Measurements from ENCODE around the gene EEFSEC. TPM values are rescaled to one million over a fixed set of nuclear protein-coding genes. Genes with fewer than 3 reads are reported as not detected.

Gene EEFSEC
- total RNA-seq, 1 donor from 2014 or later: 24.6 TPM

DNA sequence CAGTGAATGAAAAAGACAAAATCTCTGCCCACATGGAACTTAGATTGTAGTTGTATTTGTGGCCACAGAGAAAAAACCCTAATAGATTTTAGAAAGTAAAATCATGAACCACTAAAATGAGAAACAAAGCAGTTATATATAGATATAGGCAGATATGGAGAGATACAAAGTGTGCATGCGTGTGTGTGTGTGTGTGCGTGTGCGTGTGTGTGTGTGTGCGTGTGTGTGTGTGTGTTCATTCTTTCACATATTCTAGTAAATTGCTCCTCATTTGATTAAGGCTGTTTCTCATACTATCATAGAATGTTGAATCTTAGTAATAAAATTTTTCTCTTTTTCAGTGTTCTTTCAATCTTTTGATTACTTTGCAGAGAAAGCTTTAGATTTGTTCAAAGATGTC lies 194.8 kb downstream of the EEFSEC start:
- Histone ChIP-seq H3K4me1 (peaks cover 17% of the 10 kb centered on the region), H3K27ac (no peak overlapping the region), H3K4me3 (no peak overlapping the region), H3K36me3 (no peaks in the 10 kb centered on the region), H3K27me3 (no peaks in the 10 kb centered on the region), H3K9me3 (no peaks in the 10 kb centered on the region)
- TF ChIP-seq POLR2A (IDR thresholded peaks at IDR 0.05) (no peak), POLR2AphosphoS5 (IDR thresholded peaks at IDR 0.05; ENCODE audit: insufficient read depth in 1 of 2, low read depth in 1 of 2) (no peak)
- TF ChIP-seq, protein P1, sequence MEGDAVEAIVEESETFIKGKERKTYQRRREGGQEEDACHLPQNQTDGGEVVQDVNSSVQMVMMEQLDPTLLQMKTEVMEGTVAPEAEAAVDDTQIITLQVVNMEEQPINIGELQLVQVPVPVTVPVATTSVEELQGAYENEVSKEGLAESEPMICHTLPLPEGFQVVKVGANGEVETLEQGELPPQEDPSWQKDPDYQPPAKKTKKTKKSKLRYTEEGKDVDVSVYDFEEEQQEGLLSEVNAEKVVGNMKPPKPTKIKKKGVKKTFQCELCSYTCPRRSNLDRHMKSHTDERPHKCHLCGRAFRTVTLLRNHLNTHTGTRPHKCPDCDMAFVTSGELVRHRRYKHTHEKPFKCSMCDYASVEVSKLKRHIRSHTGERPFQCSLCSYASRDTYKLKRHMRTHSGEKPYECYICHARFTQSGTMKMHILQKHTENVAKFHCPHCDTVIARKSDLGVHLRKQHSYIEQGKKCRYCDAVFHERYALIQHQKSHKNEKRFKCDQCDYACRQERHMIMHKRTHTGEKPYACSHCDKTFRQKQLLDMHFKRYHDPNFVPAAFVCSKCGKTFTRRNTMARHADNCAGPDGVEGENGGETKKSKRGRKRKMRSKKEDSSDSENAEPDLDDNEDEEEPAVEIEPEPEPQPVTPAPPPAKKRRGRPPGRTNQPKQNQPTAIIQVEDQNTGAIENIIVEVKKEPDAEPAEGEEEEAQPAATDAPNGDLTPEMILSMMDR (IDR thresholded peaks at IDR 0.05): no peak
- intact Hi-C loops (cut with DNase I): no loop called here
- DNase-seq (ENCODE audit: extremely low spot score in 2 of 2): no peak

DNA sequence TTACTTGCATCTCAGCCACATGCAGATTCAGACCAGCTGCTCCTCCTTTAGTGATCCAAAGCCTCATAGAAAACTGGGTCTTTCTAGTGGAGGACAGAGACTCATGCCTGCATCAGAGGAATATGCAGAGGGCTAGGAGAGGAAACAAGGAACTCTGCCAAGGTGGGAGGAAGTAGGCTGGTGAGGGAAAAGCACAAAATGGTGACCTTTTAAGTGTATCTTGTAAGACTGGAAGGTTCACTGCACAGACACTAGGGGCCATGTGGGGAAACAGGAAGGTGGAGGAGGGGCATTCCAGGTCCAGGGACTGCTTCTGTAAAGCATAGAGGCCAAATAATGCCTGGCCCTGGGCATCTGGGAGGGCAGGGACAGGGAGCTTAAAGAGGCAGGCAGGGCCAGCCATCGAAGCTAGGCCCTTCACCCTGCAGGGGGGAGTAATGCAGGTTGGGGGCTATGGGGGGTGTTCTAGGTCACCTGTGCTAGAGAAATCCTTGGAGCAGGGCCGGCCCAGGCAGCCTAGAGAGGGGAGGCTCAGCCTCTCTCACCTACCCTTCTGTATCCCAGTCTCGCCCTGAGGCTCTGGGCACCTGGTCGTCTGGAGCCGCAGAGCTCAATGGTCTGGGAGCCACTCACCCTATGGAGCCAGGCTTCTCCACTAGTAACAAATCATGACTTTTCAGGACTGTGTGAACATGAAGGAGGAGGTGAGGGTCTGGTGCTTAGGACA lies 195.7 kb downstream of the EEFSEC start:
- H3K4me3 ChIP-seq: no peak overlapping the region
- H3K9me3 ChIP-seq: no peaks in the 10 kb centered on the region
- no peak overlapping the region for H3K27ac ChIP-seq
- no peaks in the 10 kb centered on the region for H3K36me3 ChIP-seq
- no peak for DNase-seq (ENCODE audit: extremely low spot score in 2 of 2)
- peaks cover 12% of the 10 kb centered on the region for H3K4me1 ChIP-seq
- no peaks in the 10 kb centered on the region for H3K27me3 ChIP-seq
- TF ChIP-seq POLR2AphosphoS5 (IDR thresholded peaks at IDR 0.05; ENCODE audit: insufficient read depth in 1 of 2, low read depth in 1 of 2) (no peak), POLR2A (IDR thresholded peaks at IDR 0.05) (no peak)
- TF ChIP-seq, protein P1 (IDR thresholded peaks at IDR 0.05): no peak
- intact Hi-C loops (cut with DNase I): no loop called here

GRCh38 chr3:128349963-128350599 lies 196.8 kb downstream of the EEFSEC start:
- H3K36me3 ChIP-seq: no peaks in the 10 kb centered on the region
- H3K4me1 ChIP-seq: peaks cover 12% of the 10 kb centered on the region
- no peak overlapping the region for H3K4me3 ChIP-seq
- TF ChIP-seq, protein P1 (IDR thresholded peaks at IDR 0.05): no peak
- no peak for TF ChIP-seq POLR2A (IDR thresholded peaks at IDR 0.05)
- TF ChIP-seq POLR2AphosphoS5 (IDR thresholded peaks at IDR 0.05; ENCODE audit: insufficient read depth in 1 of 2, low read depth in 1 of 2): no peak
- H3K9me3 ChIP-seq: no peaks in the 10 kb centered on the region
- no peak overlapping the region for H3K27ac ChIP-seq
- no peaks in the 10 kb centered on the region for H3K27me3 ChIP-seq
- no peak for DNase-seq (ENCODE audit: extremely low spot score in 2 of 2)
- intact Hi-C loops (cut with DNase I): no loop called here

DNA sequence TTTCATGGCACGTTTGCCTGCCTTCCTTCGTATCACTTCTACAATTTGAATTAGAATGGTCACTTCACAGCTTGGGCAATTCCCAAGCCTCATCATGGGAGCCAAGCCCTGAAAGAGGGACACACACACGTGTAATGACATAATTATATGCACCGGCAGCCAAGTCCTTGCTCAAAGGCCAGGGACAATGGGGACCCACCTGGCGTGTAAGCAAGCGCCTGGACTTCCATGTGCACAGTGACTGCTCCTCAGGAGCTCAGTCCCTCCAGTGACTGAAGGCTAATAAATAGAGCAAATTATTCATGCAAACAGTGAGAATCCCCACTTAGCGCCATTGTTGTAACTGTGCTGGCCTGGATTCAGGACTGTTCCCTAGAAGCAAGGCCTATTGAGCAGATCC lies 198.3 kb downstream of the EEFSEC start:
- no peak for TF ChIP-seq POLR2A (IDR thresholded peaks at IDR 0.05)
- TF ChIP-seq, protein P1 (IDR thresholded peaks at IDR 0.05): no peak
- TF ChIP-seq POLR2AphosphoS5 (IDR thresholded peaks at IDR 0.05; ENCODE audit: insufficient read depth in 1 of 2, low read depth in 1 of 2): no peak
- H3K27me3 ChIP-seq: no peaks in the 10 kb centered on the region
- H3K27ac ChIP-seq: no peak overlapping the region
- H3K4me3 ChIP-seq: no peak overlapping the region
- intact Hi-C loops (cut with DNase I): no loop called here
- H3K36me3 ChIP-seq: no peaks in the 10 kb centered on the region
- peaks cover 12% of the 10 kb centered on the region for H3K4me1 ChIP-seq
- DNase-seq (ENCODE audit: extremely low spot score in 2 of 2): no peak
- no peaks in the 10 kb centered on the region for H3K9me3 ChIP-seq

DNA sequence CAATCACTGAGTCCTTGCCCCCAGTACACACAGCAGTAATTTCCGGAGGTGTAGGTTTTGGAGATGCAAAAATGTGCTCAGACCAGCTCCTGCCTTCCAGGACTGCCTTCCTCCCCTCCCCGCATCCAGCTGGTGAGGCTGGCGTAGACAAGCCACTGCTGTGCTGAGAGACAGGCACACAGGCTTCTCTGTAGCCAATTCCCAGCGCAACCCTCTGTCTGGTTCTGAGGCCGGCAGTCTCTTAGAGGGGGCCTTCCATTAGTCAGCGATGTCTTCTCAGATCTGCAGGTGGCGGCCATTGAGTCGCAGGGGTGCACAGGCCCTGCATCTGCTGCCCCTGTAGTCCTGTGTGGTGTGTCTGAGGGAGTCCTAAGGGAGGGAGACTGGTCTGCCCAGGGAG lies 199.0 kb downstream of the EEFSEC start:
- no peak overlapping the region for H3K4me3 ChIP-seq
- no peak overlapping the region for H3K27ac ChIP-seq
- no peak for DNase-seq (ENCODE audit: extremely low spot score in 2 of 2)
- peaks cover 12% of the 10 kb centered on the region for H3K4me1 ChIP-seq
- TF ChIP-seq, protein P1 (IDR thresholded peaks at IDR 0.05): no peak
- no peak for TF ChIP-seq POLR2AphosphoS5 (IDR thresholded peaks at IDR 0.05; ENCODE audit: insufficient read depth in 1 of 2, low read depth in 1 of 2)
- no peak for TF ChIP-seq POLR2A (IDR thresholded peaks at IDR 0.05)
- intact Hi-C loops (cut with DNase I): no loop called here
- H3K9me3 ChIP-seq: no peaks in the 10 kb centered on the region
- no peaks in the 10 kb centered on the region for H3K27me3 ChIP-seq
- H3K36me3 ChIP-seq: no peaks in the 10 kb centered on the region
